HEK293 (cell line): ENCODE results near the gene NOP10.

ENCODE experiments used
- CTCF ChIA-PET: fragments of 350-600 bp; formaldehyde crosslinking; extraction: SDS; loops from one replicate; lab custom pipeline; 2021; ENCODE audit warnings: antibody characterized with exemption; lab: Yijun Ruan, JAX
- POLR2A ChIA-PET: fragments of 300-600 bp; formaldehyde crosslinking; extraction: SDS; loops from one replicate; lab custom pipeline; 2020; ENCODE audit warnings: antibody characterized with exemption, inconsistent platforms; lab: Yijun Ruan, JAX
- H3K27ac ChIP-seq: fragments of 200-500 bp; sonication (Bioruptor generic); 2 replicates; pipeline ENCODE4 v1.5.1; 2014; ENCODE audit warnings: low read depth, low read length, control low read depth, inconsistent platforms; ENCODE audit errors: extremely low read depth
- H3K36me3 ChIP-seq, 2 experiments: fragments of 200-500 bp in 1 of 2; sonication (Bioruptor generic) in 1 of 2; 1 replicate in 1 of 2; 2 replicates in 1 of 2; pipeline ENCODE4 v1.5.1; 2014 to 2017; ENCODE audit warnings: inconsistent platforms in 2 of 2, low read length in 2 of 2; ENCODE audit not compliant: control insufficient read depth in 2 of 2, insufficient read depth in 1 of 2
- H3K4me1 ChIP-seq: fragments of 200-500 bp; sonication (Bioruptor generic); 2 replicates; pipeline ENCODE4 v1.5.1; 2014; ENCODE audit warnings: mild to moderate bottlenecking, low read length, inconsistent platforms; ENCODE audit not compliant: control insufficient read depth, insufficient read depth
- H3K4me3 ChIP-seq: 2 replicates; pipeline ENCODE4 v1.5.1; 2011; ENCODE audit warnings: low read depth, mild to moderate bottlenecking, control low read depth, low read length, moderate library complexity
- H3K9me3 ChIP-seq: fragments of 200-500 bp; sonication (Bioruptor generic); 2 replicates; pipeline ENCODE4 v1.5.1; 2014; ENCODE audit warnings: low read depth, low read length, inconsistent platforms; ENCODE audit not compliant: control insufficient read depth, insufficient read depth
- KLF16 ChIP-seq: fragments of 450-650 bp; formaldehyde crosslinking; IDR thresholded peaks from 2 replicates; pipeline ENCODE4 v1.5.1; 2017; ENCODE audit warnings: missing biosample characterization, missing genetic modification characterization
- MZF1 ChIP-seq: fragments of 450-650 bp; formaldehyde crosslinking; IDR thresholded peaks from 2 replicates; pipeline ENCODE4 v1.5.1; 2017; ENCODE audit warnings: missing biosample characterization, missing genetic modification characterization, borderline replicate concordance
- OSR2 ChIP-seq: fragments of 450-650 bp; formaldehyde crosslinking; IDR thresholded peaks from 2 replicates; pipeline ENCODE4 v1.5.1; 2016; ENCODE audit warnings: missing biosample characterization, missing genetic modification characterization
- PRDM10 ChIP-seq: fragments of 450-650 bp; formaldehyde crosslinking; IDR thresholded peaks from 2 replicates; pipeline ENCODE4 v1.5.1; 2016; ENCODE audit warnings: missing biosample characterization, missing genetic modification characterization
- SP7 ChIP-seq: fragments of 450-650 bp; formaldehyde crosslinking; IDR thresholded peaks from 2 replicates; pipeline ENCODE4 v1.5.1; 2016; ENCODE audit warnings: missing biosample characterization, missing genetic modification characterization
- ZNF121 ChIP-seq: fragments of 450-650 bp; formaldehyde crosslinking; IDR thresholded peaks from 2 replicates; pipeline ENCODE4 v1.5.1; 2016; ENCODE audit warnings: missing biosample characterization, missing genetic modification characterization
- ZNF140 ChIP-seq: fragments of 450-650 bp; formaldehyde crosslinking; IDR thresholded peaks from 2 replicates; pipeline ENCODE4 v1.5.1; 2016; ENCODE audit warnings: missing biosample characterization, missing genetic modification characterization
- ZNF155 ChIP-seq: fragments of 450-650 bp; formaldehyde crosslinking; IDR thresholded peaks from 2 replicates; pipeline ENCODE4 v1.5.1; 2016; ENCODE audit warnings: missing biosample characterization, missing genetic modification characterization
- ZNF16 ChIP-seq: fragments of 450-650 bp; formaldehyde crosslinking; IDR thresholded peaks from 2 replicates; pipeline ENCODE4 v1.5.1; 2016; ENCODE audit warnings: low read depth, missing biosample characterization, missing genetic modification characterization
- ZNF23 ChIP-seq: fragments of 450-650 bp; formaldehyde crosslinking; IDR thresholded peaks from 2 replicates; pipeline ENCODE4 v1.5.1; 2016; ENCODE audit warnings: missing biosample characterization, missing genetic modification characterization, borderline replicate concordance
- ZNF292 ChIP-seq: fragments of 450-650 bp; formaldehyde crosslinking; IDR thresholded peaks from 2 replicates; pipeline ENCODE4 v1.5.1; 2016; ENCODE audit warnings: low read depth, missing biosample characterization, missing genetic modification characterization, borderline replicate concordance
- ZNF394 ChIP-seq: fragments of 450-650 bp; formaldehyde crosslinking; IDR thresholded peaks from 2 replicates; pipeline ENCODE4 v1.5.1; 2016; ENCODE audit warnings: missing biosample characterization, missing genetic modification characterization, mild to moderate bottlenecking, moderate library complexity, borderline replicate concordance
- ZNF518A ChIP-seq: fragments of 450-650 bp; formaldehyde crosslinking; conservative IDR thresholded peaks from 2 replicates; pipeline ENCODE4 v1.5.1; 2016; ENCODE audit warnings: low read depth, missing biosample characterization, missing genetic modification characterization
- ZNF639 ChIP-seq: fragments of 450-650 bp; formaldehyde crosslinking; IDR thresholded peaks from 2 replicates; pipeline ENCODE4 v1.5.1; 2016; ENCODE audit warnings: missing biosample characterization, missing genetic modification characterization
- ZNF707 ChIP-seq: fragments of 450-650 bp; formaldehyde crosslinking; IDR thresholded peaks from 2 replicates; pipeline ENCODE4 v1.5.1; 2016; ENCODE audit warnings: missing biosample characterization, missing genetic modification characterization
- ZNF776 ChIP-seq: fragments of 450-650 bp; formaldehyde crosslinking; IDR thresholded peaks from 2 replicates; pipeline ENCODE4 v1.5.0; 2017; ENCODE audit warnings: missing biosample characterization, missing genetic modification characterization, borderline replicate concordance
- ZNF843 ChIP-seq: fragments of 450-650 bp; formaldehyde crosslinking; IDR thresholded peaks from 2 replicates; pipeline ENCODE4 v1.5.1; 2016; ENCODE audit warnings: missing biosample characterization, missing genetic modification characterization
- ZSCAN23 ChIP-seq: fragments of 450-650 bp; formaldehyde crosslinking; IDR thresholded peaks from 2 replicates; pipeline ENCODE4 v1.5.1; 2016; ENCODE audit warnings: missing biosample characterization, missing genetic modification characterization

The NOP10 gene

GRCh38 chr15:34348735-34349300 lies 5.9 kb upstream of the NOP10 start:
- no peaks in the 10 kb centered on the region for H3K9me3 ChIP-seq
- CTCF ChIA-PET: no interaction called here
- H3K4me1 ChIP-seq: no peaks in the 10 kb centered on the region
- POLR2A ChIA-PET: no interaction called here
- no peak overlapping the region for H3K27ac ChIP-seq
- TF ChIP-seq ZNF140 (tag by site-specific recombination) (no peak), ZNF639 (no peak), KLF16 (no peak), OSR2 (no peak), ZSCAN23 (no peak), ZNF16 (tag by site-specific recombination) (no peak), MZF1 (no peak), ZNF707 (tag by site-specific recombination) (no peak), ZNF394 (no peak), ZNF155 (no peak), ZNF23 (tag by site-specific recombination) (no peak), ZNF121 (tag by site-specific recombination) (no peak), PRDM10 (no peak), ZNF843 (tag by site-specific recombination) (no peak), ZNF292 (no peak), SP7 (no peak), ZNF776 (tag by site-specific recombination) (no peak), ZNF518A (no peak)
- H3K36me3 ChIP-seq: no peaks in the 10 kb centered on the region
- H3K4me3 ChIP-seq: no peak overlapping the region
